Measurements from ENCODE around the gene CNPY1. TPM values are rescaled to one million over a fixed set of nuclear protein-coding genes. Genes with fewer than 3 reads are reported as not detected.

Gene CNPY1
- total RNA-seq, 3 donors from 2014 or later, result 0.29 TPM; not detected in 2

- no peak overlapping the region for H3K4me3 ChIP-seq
- no peak for DNase-seq (ENCODE audit: low spot score in 2 of 2)
- intact Hi-C loops (cut with DNase I; ENCODE audit: low total_unique reads), result no loop called here
- H3K9me3 ChIP-seq, result no peaks in the 10 kb centered on the region
- H3K27ac ChIP-seq, result no peak overlapping the region
- peaks cover 0 to 16% of the 10 kb centered on the region in 2 donors for H3K27me3 ChIP-seq
- no peaks in the 10 kb centered on the region for H3K36me3 ChIP-seq
- TF ChIP-seq POLR2A (IDR thresholded peaks at IDR 0.05) (no peak), CTCF (IDR thresholded peaks at IDR 0.05) (no peak), POLR2AphosphoS5 (IDR thresholded peaks at IDR 0.05) (no peak)
- no peaks in the 10 kb centered on the region for H3K4me1 ChIP-seq
These were observed 15.7 kb upstream of the CNPY1 start for GRCh38 chr7:155562106-155562505.

GRCh38 chr7:155560982-155561686, 14.8 kb upstream of the CNPY1 start:
- no peak overlapping the region for H3K27ac ChIP-seq
- peaks cover 0 to 16% of the 10 kb centered on the region in 2 donors for H3K27me3 ChIP-seq
- H3K4me1 ChIP-seq, result no peaks in the 10 kb centered on the region
- H3K4me3 ChIP-seq, result no peak overlapping the region
- intact Hi-C loops (cut with DNase I; ENCODE audit: low total_unique reads), result no loop called here
- H3K36me3 ChIP-seq, result no peaks in the 10 kb centered on the region
- no peaks in the 10 kb centered on the region for H3K9me3 ChIP-seq
- TF ChIP-seq POLR2A (IDR thresholded peaks at IDR 0.05) (no peak), CTCF (IDR thresholded peaks at IDR 0.05) (no peak), POLR2AphosphoS5 (IDR thresholded peaks at IDR 0.05) (no peak)
- no peak for DNase-seq (ENCODE audit: low spot score in 2 of 2)

GRCh38 chr7:155560196-155560885, 14.0 kb upstream of the CNPY1 start:
- Histone ChIP-seq H3K36me3 (no peaks in the 10 kb centered on the region), H3K4me3 (no peak overlapping the region), H3K4me1 (no peaks in the 10 kb centered on the region), H3K27ac (no peak overlapping the region), H3K27me3 (peaks cover 0 to 16% of the 10 kb centered on the region in 2 donors), H3K9me3 (no peaks in the 10 kb centered on the region)
- no peak for TF ChIP-seq CTCF (IDR thresholded peaks at IDR 0.05)
- intact Hi-C loops (cut with DNase I; ENCODE audit: low total_unique reads), result no loop called here
- DNase-seq (ENCODE audit: low spot score in 2 of 2), result no peak

GRCh38 chr7:155559519-155560108, 13.3 kb upstream of the CNPY1 start:
- intact Hi-C loops (cut with DNase I; ENCODE audit: low total_unique reads), result no loop called here
- no peaks in the 10 kb centered on the region for H3K9me3 ChIP-seq
- TF ChIP-seq CTCF (IDR thresholded peaks at IDR 0.05), result no peak
- TF ChIP-seq POLR2AphosphoS5 (IDR thresholded peaks at IDR 0.05), result no peak
- TF ChIP-seq POLR2A (IDR thresholded peaks at IDR 0.05), result no peak

GRCh38 chr7:155558961-155559360, 12.6 kb upstream of the CNPY1 start:
- Histone ChIP-seq H3K36me3 (no peaks in the 10 kb centered on the region), H3K4me3 (no peak overlapping the region), H3K9me3 (peaks cover 0 to 6% of the 10 kb centered on the region in 2 donors), H3K4me1 (no peaks in the 10 kb centered on the region), H3K27me3 (peaks cover 0 to 18% of the 10 kb centered on the region in 2 donors), H3K27ac (no peak overlapping the region)
- no peak for DNase-seq (ENCODE audit: low spot score in 2 of 2)
- TF ChIP-seq CTCF (IDR thresholded peaks at IDR 0.05) (no peak), POLR2AphosphoS5 (IDR thresholded peaks at IDR 0.05) (no peak), POLR2A (IDR thresholded peaks at IDR 0.05) (no peak)
- intact Hi-C loops (cut with DNase I; ENCODE audit: low total_unique reads), result no loop called here

More at GRCh38 chr7:155559519-155560108, 13.3 kb upstream of the CNPY1 start:
- DNase-seq (ENCODE audit: low spot score in 2 of 2), result no peak
- Histone ChIP-seq H3K27ac (no peak overlapping the region), H3K27me3 (peaks cover 0 to 16% of the 10 kb centered on the region in 2 donors), H3K36me3 (no peaks in the 10 kb centered on the region), H3K4me3 (no peak overlapping the region), H3K4me1 (no peaks in the 10 kb centered on the region)

Measured in breast epithelium (tissue), 4 donors.